T-helper 2 cell treated with Interferon-gamma antibody and Interleukin-4, amounts not matched to agents 5 μg/mL and 100 μg/mL, for 36 hours (primary cell): ENCODE measurements around the gene RASEF.
"Not testable (repeated sequence)": the region's sequence is repeated elsewhere in the genome, so short reads cannot be mapped to it uniquely, and the experiment has no call there.

Experiments
- DNase-seq: peaks from one replicate; pipeline ENCODE4 v3.0.0; 2021; ENCODE audit warnings: low spot score
- H3K27ac Mint-ChIP-seq: one replicate; pipeline ENCODE4 v1.8.0; 2021; ENCODE audit warnings: mild to moderate bottlenecking, mixed read lengths
- H3K27me3 Mint-ChIP-seq: one replicate; pipeline ENCODE4 v1.8.0; 2021; ENCODE audit warnings: low read depth, mixed read lengths
- H3K36me3 Mint-ChIP-seq: one replicate; pipeline ENCODE4 v1.8.0; 2021; ENCODE audit warnings: low read depth, mixed read lengths
- H3K4me1 Mint-ChIP-seq: one replicate; pipeline ENCODE4 v1.8.0; 2021; ENCODE audit warnings: low read depth, mixed read lengths
- H3K4me3 Mint-ChIP-seq: one replicate; pipeline ENCODE4 v1.8.0; 2022; ENCODE audit warnings: mild to moderate bottlenecking, moderate library complexity, mixed read lengths
- H3K9me3 Mint-ChIP-seq: one replicate; pipeline ENCODE4 v1.8.0; 2021; ENCODE audit warnings: mixed read lengths

RASEF gene

GRCh38 chr9:83062651-83063527 lies at the start of gene RASEF:
Gene RASEF (minus strand): TSS chr9:83063142. CDS start chr9:83062867, 275 bp downstream.
- no peaks in the 10 kb centered on the region for H3K9me3 Mint-ChIP-seq
- H3K27me3 Mint-ChIP-seq = peaks cover 32% of the 10 kb centered on the region
- H3K27ac Mint-ChIP-seq = no peak within 1 kb of the TSS
- no peaks in the 10 kb centered on the region for H3K36me3 Mint-ChIP-seq
- DNase-seq = no peak
- H3K4me1 Mint-ChIP-seq = no peaks in the 10 kb centered on the region
- H3K4me3 Mint-ChIP-seq = no peak within 1 kb of the TSS

GRCh38 chr9:83111169-83111568 lies 48.2 kb upstream of the RASEF start:
- H3K27ac Mint-ChIP-seq = no peak overlapping the region
- H3K4me1 Mint-ChIP-seq = no peaks in the 10 kb centered on the region
- no peaks in the 10 kb centered on the region for H3K36me3 Mint-ChIP-seq
- H3K9me3 Mint-ChIP-seq = peaks cover 25% of the 10 kb centered on the region
- H3K27me3 Mint-ChIP-seq = no peaks in the 10 kb centered on the region
- no peak for DNase-seq
- no peak overlapping the region for H3K4me3 Mint-ChIP-seq

- Mint-ChIP-seq H3K27ac (no peak overlapping the region), H3K36me3 (no peaks in the 10 kb centered on the region), H3K4me1 (no peaks in the 10 kb centered on the region), H3K9me3 (peaks cover 15% of the 10 kb centered on the region), H3K27me3 (no peaks in the 10 kb centered on the region), H3K4me3 (no peak overlapping the region)
- no peak for DNase-seq
Observed at GRCh38 chr9:83109296-83109695, 46.4 kb upstream of the RASEF start.

- Mint-ChIP-seq H3K36me3 (no peaks in the 10 kb centered on the region), H3K27me3 (no peaks in the 10 kb centered on the region), H3K9me3 (peaks cover 4% of the 10 kb centered on the region), H3K4me3 (no peak overlapping the region), H3K4me1 (no peaks in the 10 kb centered on the region), H3K27ac (no peak overlapping the region)
- no peak for DNase-seq
Observed at GRCh38 chr9:83108208-83108607, 45.3 kb upstream of the RASEF start.

- Mint-ChIP-seq H3K4me1 (no peaks in the 10 kb centered on the region), H3K27ac (no peak overlapping the region), H3K9me3 (peaks cover 3% of the 10 kb centered on the region), H3K4me3 (no peak overlapping the region), H3K36me3 (no peaks in the 10 kb centered on the region), H3K27me3 (no peaks in the 10 kb centered on the region)
- DNase-seq = no peak
Observed at GRCh38 chr9:83106772-83107171, 43.8 kb upstream of the RASEF start.

DNA sequence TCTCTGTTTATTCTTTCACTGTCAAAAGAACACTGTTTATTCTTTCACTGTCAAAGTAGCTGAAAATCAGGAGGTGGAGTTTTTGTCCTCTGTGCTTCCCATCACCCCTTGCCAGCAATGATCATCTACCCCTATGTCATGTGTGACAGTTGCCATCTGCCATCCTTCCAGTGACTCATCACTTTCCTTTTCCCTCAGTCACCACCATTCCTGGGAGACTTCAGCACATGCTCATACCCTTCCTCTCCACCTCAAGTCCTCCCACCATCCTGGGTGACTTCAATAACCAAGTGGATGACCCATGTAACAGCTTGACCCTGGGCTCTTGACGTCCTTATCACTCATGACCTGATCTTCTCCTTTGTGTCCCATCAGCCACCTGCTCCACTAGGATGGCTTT lies 43.3 kb upstream of the RASEF start:
- no peak overlapping the region for H3K4me3 Mint-ChIP-seq
- H3K36me3 Mint-ChIP-seq = no peaks in the 10 kb centered on the region
- no peak for DNase-seq
- no peak overlapping the region for H3K27ac Mint-ChIP-seq
- peaks cover 3% of the 10 kb centered on the region for H3K9me3 Mint-ChIP-seq
- no peaks in the 10 kb centered on the region for H3K27me3 Mint-ChIP-seq
- H3K4me1 Mint-ChIP-seq = no peaks in the 10 kb centered on the region

DNA sequence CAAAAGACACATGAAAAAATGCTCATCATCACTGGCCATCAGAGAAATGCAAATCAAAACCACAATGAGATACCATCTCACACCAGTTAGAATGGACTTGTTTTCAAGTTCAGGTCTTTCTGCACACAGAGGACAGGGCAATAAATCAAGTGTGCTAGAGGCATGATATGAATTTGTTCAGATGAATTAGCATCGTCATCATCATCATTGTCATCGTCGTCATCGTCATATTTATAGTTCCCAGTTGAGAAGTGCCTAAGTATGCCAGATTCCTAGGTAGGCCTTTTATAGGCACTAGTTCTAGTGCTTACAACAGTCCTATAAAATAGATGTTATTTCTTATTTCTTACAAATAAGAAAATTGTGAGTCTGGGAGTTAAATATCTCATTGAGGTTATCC lies 34.7 kb upstream of the RASEF start:
- Mint-ChIP-seq H3K4me1 (no peaks in the 10 kb centered on the region), H3K27ac (no peak overlapping the region), H3K36me3 (no peaks in the 10 kb centered on the region), H3K9me3 (no peaks in the 10 kb centered on the region), H3K27me3 (no peaks in the 10 kb centered on the region), H3K4me3 (no peak overlapping the region)
- DNase-seq = no peak

- H3K36me3 Mint-ChIP-seq, H3K4me1 Mint-ChIP-seq, H3K27me3 Mint-ChIP-seq, H3K27ac Mint-ChIP-seq, DNase-seq, H3K4me3 Mint-ChIP-seq, H3K9me3 Mint-ChIP-seq: not testable (repeated sequence)
Observed at GRCh38 chr9:83093311-83093710, 30.4 kb upstream of the RASEF start.

GRCh38 chr9:83081846-83082245 lies 18.9 kb upstream of the RASEF start:
- H3K36me3 Mint-ChIP-seq = no peaks in the 10 kb centered on the region
- no peaks in the 10 kb centered on the region for H3K27me3 Mint-ChIP-seq
- no peak for DNase-seq
- H3K27ac Mint-ChIP-seq = no peak overlapping the region
- H3K9me3 Mint-ChIP-seq = no peaks in the 10 kb centered on the region
- H3K4me3 Mint-ChIP-seq = no peak overlapping the region
- no peaks in the 10 kb centered on the region for H3K4me1 Mint-ChIP-seq

DNA sequence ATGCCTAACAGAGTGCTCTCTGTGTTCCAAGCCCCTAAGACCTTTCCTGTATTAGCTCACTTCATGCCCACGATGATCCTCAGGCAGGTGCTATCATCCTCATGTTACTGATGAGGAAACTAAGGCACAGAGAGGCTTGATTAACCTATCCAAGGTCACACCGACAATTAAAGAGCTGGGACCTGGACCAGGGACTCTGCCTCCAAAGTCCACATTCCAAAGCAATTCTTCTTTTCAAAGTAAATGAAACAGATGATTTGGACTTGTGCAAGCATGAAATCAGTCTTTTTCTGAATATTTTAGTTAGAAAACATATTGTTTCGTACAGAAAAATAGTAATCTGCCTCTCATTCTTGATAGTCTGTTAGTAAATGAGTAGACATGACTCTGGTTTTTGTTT lies 18.1 kb upstream of the RASEF start:
- Mint-ChIP-seq H3K9me3 (no peaks in the 10 kb centered on the region), H3K27me3 (no peaks in the 10 kb centered on the region), H3K4me1 (no peaks in the 10 kb centered on the region), H3K4me3 (no peak overlapping the region), H3K27ac (no peak overlapping the region), H3K36me3 (no peaks in the 10 kb centered on the region)
- DNase-seq = no peak

DNA sequence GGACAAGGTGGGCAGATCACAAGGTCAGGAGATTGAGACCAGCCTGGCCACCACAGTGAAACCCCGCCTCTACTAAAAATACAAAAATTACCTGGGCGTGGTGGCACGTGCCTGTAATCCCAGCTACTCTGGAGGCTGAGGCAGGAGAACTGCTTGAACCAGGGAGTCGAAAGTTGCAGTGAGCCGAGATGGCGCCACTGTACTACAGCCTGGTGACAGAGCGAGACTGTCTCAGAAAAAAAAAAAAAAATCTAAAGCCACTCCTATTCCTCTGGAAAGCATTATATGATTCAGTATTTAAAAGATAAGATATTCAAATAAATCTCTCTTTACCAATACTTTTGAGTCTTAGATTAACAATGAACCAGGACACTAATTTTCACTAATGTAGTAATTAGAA lies 13.0 kb upstream of the RASEF start:
- H3K27ac Mint-ChIP-seq, H3K4me3 Mint-ChIP-seq, H3K4me1 Mint-ChIP-seq, H3K36me3 Mint-ChIP-seq, H3K27me3 Mint-ChIP-seq, H3K9me3 Mint-ChIP-seq, DNase-seq: not testable (repeated sequence)

DNA sequence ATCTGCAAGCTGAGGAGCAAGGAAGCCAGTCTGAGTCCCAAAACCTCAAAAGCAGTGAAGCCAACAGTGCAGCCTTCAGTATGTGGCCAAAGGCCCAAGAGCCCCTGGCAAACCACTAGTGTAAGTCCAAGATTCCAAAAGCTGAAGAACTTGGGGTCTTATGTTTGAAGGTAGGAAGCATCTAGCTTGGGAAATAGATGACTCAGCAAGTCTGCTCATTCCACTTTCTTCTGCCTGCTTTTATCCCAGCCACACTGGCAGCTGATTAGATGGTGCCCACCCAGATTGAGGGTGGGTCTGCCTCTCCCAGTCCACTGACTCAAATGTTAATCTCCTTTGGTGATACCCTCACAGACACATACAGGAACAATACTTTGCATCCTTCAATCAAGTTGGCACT lies 9.6 kb upstream of the RASEF start:
- H3K4me3 Mint-ChIP-seq, H3K27me3 Mint-ChIP-seq, H3K27ac Mint-ChIP-seq, H3K4me1 Mint-ChIP-seq, H3K9me3 Mint-ChIP-seq, H3K36me3 Mint-ChIP-seq, DNase-seq: not testable (repeated sequence)

DNA sequence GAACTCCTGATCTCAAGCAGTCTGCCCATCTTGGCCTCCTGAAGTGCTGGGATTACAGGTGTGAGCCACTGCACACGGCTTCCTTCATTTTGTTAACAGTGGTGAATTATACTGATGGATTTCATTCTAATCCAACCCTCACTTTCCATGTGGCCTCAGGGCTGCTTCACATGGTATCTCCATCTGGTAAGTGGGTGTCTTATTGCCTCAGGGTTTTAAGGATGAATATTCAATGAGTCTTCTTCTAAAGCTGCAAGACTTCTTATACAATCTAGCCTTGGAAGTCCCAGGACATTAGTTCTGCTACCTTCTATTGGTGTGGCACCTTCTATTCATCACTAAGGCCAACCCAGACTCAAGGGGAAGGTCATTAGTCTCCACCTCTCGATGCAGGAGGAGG lies 8.7 kb upstream of the RASEF start:
- H3K4me3 Mint-ChIP-seq = no peak overlapping the region
- no peaks in the 10 kb centered on the region for H3K36me3 Mint-ChIP-seq
- no peak overlapping the region for H3K27ac Mint-ChIP-seq
- DNase-seq = no peak
- no peaks in the 10 kb centered on the region for H3K9me3 Mint-ChIP-seq
- H3K27me3 Mint-ChIP-seq = no peaks in the 10 kb centered on the region
- H3K4me1 Mint-ChIP-seq = no peaks in the 10 kb centered on the region

- H3K4me3 Mint-ChIP-seq = no peak overlapping the region
- H3K36me3 Mint-ChIP-seq = no peaks in the 10 kb centered on the region
- no peak overlapping the region for H3K27ac Mint-ChIP-seq
- no peaks in the 10 kb centered on the region for H3K9me3 Mint-ChIP-seq
- DNase-seq = no peak
- H3K4me1 Mint-ChIP-seq = no peaks in the 10 kb centered on the region
- no peaks in the 10 kb centered on the region for H3K27me3 Mint-ChIP-seq
Observed at GRCh38 chr9:83070261-83070660, 7.3 kb upstream of the RASEF start.

DNA sequence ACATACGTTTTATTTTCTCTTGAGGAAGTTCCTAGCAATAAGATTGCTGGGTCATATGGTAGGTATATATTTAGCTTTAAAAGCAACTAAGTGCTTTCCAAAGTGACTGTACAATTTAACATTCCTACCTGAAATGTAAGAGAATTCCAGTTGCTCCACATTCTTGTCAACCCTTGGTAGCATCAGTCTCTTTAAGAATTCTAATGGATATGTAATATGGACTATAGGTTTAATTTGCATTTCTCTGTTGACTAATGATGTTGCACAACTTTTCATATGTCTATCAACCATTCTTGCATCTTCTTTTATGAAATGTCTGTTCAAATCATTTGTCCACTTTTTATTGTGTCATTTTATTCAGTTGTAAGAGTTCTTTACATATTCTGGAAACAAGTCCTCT lies 6.7 kb upstream of the RASEF start:
- no peak overlapping the region for H3K27ac Mint-ChIP-seq
- H3K9me3 Mint-ChIP-seq = no peaks in the 10 kb centered on the region
- peaks cover under 1% of the 10 kb centered on the region for H3K27me3 Mint-ChIP-seq
- H3K4me1 Mint-ChIP-seq = no peaks in the 10 kb centered on the region
- DNase-seq = no peak
- H3K4me3 Mint-ChIP-seq = no peak overlapping the region
- no peaks in the 10 kb centered on the region for H3K36me3 Mint-ChIP-seq
